Astrocyte of the spinal cord (primary cell): ENCODE data around the gene TGM4.

Experiments used
- DNase-seq: peaks from one replicate; pipeline ENCODE4 v3.0.0; 2011; ENCODE audit warnings: low read depth, low spot score
- H3K4me3 ChIP-seq: 2 replicates; pipeline ENCODE4 v1.5.1; 2011; ENCODE audit warnings: low read depth, mild to moderate bottlenecking, low read length, moderate library complexity
- in situ Hi-C: cut with HindIII; loops from 2 replicates; pipeline ENCODE4 v1.10.0; 2017; ENCODE audit warnings: low sequenced_read_pairs
- TF ChIP-seq, protein P1 (sequence below): IDR thresholded peaks from 2 replicates; pipeline ENCODE4 v1.5.1; 2012; ENCODE audit warnings: low read depth, mild to moderate bottlenecking, low read length, inconsistent platforms

The TGM4 gene

DNA sequence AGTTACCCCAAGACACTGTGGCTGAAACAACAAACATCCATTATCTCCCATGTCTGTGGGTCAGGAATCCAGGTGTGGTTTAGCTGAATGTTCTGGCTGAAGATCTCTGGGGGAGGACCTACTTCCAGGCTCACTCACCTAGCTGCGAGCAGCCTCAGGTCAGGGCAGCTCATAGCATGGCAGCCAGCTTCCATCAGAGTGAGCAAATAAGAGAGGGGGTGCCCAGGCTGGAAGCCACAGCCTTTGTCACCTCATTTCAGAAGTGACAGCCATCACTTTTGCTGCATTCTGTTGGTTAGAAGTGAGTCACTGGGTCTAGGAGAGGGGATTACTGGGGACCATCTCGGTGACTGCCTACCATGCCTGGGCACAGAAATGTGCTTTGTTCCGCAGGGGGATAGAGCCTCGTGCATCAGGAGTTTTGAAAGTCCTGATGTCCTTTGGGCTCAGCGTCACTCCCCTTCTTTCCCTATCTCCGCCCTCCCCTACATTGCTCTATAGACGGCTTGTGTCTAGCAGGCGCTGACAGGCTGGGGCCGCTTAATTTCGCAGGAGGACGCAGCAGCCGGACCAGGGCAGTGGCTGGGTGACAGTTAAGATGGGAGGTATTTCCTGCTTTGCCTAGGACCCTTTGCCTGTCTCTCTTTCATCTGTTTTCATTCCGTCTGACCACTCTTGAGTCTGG lies 25.4 kb downstream of the TGM4 start:
- TF ChIP-seq, protein P1, sequence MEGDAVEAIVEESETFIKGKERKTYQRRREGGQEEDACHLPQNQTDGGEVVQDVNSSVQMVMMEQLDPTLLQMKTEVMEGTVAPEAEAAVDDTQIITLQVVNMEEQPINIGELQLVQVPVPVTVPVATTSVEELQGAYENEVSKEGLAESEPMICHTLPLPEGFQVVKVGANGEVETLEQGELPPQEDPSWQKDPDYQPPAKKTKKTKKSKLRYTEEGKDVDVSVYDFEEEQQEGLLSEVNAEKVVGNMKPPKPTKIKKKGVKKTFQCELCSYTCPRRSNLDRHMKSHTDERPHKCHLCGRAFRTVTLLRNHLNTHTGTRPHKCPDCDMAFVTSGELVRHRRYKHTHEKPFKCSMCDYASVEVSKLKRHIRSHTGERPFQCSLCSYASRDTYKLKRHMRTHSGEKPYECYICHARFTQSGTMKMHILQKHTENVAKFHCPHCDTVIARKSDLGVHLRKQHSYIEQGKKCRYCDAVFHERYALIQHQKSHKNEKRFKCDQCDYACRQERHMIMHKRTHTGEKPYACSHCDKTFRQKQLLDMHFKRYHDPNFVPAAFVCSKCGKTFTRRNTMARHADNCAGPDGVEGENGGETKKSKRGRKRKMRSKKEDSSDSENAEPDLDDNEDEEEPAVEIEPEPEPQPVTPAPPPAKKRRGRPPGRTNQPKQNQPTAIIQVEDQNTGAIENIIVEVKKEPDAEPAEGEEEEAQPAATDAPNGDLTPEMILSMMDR, result no peak
- no peak for DNase-seq
- H3K4me3 ChIP-seq, result no peak overlapping the region
- in situ Hi-C loops, result no loop called here

DNA sequence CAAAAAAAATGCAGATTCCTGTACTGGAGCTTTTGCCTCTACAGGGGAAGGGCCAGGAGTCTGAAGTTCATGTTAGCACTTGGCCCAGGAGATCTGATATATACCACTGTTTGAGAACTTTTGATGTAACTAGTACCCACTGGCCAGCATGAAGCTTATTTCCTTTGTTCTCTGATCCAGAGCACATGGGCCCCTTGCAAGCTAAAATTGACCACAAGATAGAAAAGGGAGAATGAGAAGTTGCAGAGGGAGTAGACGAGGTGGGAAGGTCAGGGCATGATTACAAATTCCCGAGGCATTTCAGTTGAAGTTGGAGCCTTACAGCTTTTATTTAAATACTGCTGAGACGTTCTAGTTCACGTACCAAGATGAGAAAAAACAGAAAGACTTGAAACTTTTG lies 28.2 kb downstream of the TGM4 start:
- H3K4me3 ChIP-seq, result no peak overlapping the region
- in situ Hi-C loops, result no loop called here
- TF ChIP-seq, protein P1, result no peak
- DNase-seq, result no peak

DNA sequence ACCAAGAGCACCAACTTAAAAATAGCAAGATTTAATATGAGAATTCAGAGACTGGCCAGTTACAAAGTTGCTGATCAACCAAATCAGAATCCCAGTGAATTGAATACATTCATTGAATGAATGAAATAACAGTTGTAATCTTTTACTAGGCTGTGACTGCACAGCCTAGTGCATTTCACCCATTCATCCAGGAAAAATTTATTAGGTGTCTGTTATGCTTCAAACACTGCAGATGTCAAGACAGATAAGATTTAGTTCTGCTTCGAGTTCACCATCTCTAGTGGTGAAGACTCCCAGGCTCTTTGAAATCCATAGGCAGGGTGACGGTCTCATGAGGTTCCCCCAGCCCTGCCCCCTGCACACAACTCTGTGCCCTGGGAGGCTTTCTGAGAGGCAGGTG lies 28.9 kb downstream of the TGM4 start:
- H3K4me3 ChIP-seq, result no peak overlapping the region
- no peak for DNase-seq
- in situ Hi-C loops, result no loop called here
- TF ChIP-seq, protein P1, result no peak

DNA sequence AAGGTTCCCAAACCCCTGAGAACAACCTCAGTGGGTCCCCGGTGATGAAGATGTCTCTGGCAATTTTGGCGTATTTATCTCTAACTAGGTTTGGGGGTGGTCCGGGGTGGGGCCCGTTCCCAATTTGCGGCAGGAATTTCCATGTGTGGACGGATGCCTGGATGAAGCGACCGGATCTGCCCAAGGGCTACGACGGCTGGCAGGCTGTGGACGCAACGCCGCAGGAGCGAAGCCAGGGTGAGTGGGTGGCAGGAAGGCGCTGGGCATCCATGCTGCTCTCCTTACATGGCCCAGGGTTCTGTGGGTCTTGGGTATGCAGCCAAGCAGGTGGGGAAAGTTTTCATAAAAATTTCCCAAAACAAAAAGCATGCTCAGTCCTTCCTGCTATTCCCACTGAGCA lies 29.3 kb downstream of the TGM4 start:
- H3K4me3 ChIP-seq, result no peak overlapping the region
- TF ChIP-seq, protein P1, result no peak
- in situ Hi-C loops, result no loop called here
- DNase-seq, result no peak

DNA sequence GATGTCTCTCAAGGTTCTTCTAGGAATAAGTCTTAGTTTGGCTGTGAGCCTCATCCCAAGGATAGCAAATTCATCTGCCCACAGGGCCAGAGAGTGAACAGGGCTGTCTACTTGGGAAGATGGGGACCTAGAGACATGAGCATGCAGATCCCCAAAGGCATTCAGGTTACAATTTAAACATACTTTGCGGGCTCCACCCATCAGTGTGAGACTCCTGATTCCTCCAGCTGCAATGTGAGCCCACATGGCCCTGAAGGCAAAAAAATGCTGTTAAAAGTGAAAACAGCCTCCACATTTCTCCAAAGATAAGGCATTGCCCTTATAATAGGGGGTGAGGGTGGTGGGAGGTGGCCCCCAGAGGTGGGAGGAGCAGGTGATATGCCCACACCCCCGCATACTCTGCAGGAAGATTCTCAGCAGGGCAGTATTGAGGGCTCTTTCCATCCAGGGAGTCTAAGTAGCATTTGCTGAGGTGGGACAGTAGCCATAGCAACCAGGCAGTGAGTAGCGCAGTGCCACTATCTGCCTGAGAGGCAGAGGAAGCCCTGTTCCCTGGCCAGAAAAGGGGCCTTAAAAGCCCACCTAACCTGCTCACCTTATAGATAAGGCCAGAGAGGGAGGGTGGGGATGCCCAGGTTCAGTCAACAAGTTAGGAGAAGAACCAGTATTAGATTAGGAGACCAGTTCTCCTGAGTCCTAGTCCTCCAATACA lies 31.2 kb downstream of the TGM4 start:
- DNase-seq, result no peak
- H3K4me3 ChIP-seq, result no peak overlapping the region
- TF ChIP-seq, protein P1, result no peak
- in situ Hi-C loops, result no loop called here

DNA sequence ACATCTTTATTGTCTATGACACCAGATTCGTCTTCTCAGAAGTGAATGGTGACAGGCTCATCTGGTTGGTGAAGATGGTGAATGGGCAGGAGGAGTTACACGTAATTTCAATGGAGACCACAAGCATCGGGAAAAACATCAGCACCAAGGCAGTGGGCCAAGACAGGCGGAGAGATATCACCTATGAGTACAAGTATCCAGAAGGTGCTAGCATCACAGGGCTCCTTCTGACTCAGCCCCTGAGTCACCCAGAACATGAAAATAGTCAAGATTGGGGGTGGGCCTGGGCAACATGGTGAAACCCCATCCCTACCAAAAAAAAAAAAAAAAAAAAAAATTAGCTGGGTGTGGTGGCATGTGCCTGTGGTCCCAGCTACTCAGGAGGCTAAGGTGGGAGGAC lies 32.6 kb downstream of the TGM4 start:
- no peak for DNase-seq
- H3K4me3 ChIP-seq, result no peak overlapping the region
- in situ Hi-C loops, result no loop called here
- TF ChIP-seq, protein P1, result no peak
